Measurements from ENCODE around the gene RHPN2. TPM values are rescaled to one million over a fixed set of nuclear protein-coding genes. Genes with fewer than 3 reads are reported as not detected.
"Not testable (repeated sequence)": the region's sequence is repeated elsewhere in the genome, so short reads cannot be mapped to it uniquely, and the experiment has no call there.

Gene RHPN2
- total RNA-seq, 1 experiment from 2014 or later, result 7.4 TPM

- DNase-seq (ENCODE audit: low read depth), result no peak
These were observed 87.4 kb downstream of the RHPN2 start for GRCh38 chr19:32977280-32977679.

DNA sequence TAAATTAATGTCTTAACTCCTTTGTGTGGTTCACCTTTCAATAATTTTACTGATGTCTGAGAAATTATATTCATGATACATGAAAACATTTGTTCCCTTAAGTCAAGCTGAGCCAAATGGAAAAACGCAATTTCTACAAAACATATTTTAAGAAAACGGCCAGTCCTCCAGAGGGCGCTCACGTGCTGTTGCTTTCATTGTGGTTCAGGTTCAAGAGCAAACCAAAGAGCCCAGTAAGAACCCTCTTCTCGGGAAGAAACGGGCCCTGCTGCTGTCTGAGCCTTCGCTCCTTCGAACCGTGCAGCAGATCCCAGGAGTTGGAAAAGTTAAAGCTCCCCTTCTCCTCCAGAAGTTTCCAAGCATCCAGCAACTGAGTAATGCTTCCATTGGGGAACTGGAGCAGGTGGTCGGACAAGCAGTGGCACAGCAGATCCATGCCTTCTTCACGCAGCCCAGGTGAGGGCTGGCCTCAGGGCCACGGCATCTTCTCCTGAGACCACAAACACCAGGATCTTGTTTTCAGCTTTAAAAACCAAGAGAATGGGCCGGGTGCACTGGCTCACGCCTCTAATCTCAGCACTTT is 88.4 kb downstream of the RHPN2 start:
- peak; percentile 55 for DNase-seq (ENCODE audit: low read depth)

GRCh38 chr19:32971715-32972540 is 92.8 kb downstream of the RHPN2 start, which contains the start of the genes CEP89 and FAAP24:
CEP89 (minus strand) TSS chr19:32971958; CDS start chr19:32971874, 84 bp downstream.
FAAP24 (plus strand) TSS chr19:32972242; CDS start chr19:32973197, 955 bp downstream.
- DNase-seq (ENCODE audit: low read depth), result peak; percentile 99

GRCh38 chr19:32971012-32971595 is 93.6 kb downstream of the RHPN2 start:
- no peak for DNase-seq (ENCODE audit: low read depth)

- DNase-seq (ENCODE audit: low read depth), result no peak
These were observed 95.1 kb downstream of the RHPN2 start for GRCh38 chr19:32969549-32969948.

- no peak for DNase-seq (ENCODE audit: low read depth)
These were observed 97.9 kb downstream of the RHPN2 start for GRCh38 chr19:32966750-32967149.

GRCh38 chr19:32945260-32945659 is 119.4 kb downstream of the RHPN2 start:
- no peak for DNase-seq (ENCODE audit: low read depth)

DNA sequence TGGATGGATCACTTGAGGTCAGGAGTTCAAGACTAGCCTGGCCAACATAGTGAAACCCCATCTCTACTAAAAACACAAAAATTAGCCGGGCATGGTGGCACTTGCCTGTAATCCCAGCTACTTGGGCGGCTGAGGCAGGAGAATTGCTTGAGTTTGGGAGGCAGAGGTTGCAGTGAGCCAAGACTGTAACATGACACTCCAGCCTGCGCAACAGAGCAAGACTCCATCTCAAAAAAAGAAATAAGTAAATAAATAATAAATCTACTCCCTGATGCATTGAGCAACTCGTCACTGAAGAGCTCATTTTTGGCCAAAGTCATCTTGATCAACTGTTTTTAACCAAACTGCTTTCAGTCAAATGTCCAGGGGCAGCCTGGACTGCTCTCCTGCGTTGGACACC is 123.4 kb downstream of the RHPN2 start:
- DNase-seq (ENCODE audit: low read depth), result not testable (repeated sequence)

GRCh38 chr19:32936065-32936464 is 128.6 kb downstream of the RHPN2 start:
- no peak for DNase-seq (ENCODE audit: low read depth)

DNA sequence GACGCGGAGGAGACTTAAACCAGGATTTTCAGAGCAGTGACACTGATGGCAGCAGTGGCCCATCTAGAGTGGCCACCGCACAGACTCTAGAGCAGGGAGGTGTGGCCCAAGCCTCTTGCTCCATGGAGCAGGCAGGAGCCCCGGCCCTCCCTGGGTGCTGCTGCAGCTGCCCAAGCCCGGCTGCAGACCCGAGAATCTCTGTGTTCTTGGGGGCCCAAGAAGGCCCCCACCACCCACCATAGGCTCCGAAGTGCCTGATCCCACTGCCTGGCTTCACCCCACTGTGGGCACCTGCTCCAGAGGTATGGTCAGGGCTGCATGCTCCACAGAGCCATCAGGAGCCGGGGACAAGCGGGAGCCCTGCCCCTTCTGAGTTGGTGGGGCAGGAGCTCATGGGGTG is 129.1 kb downstream of the RHPN2 start:
- no peak for DNase-seq (ENCODE audit: low read depth)

- no peak for DNase-seq (ENCODE audit: low read depth)
These were observed 131.1 kb downstream of the RHPN2 start for GRCh38 chr19:32933571-32933970.

DNA sequence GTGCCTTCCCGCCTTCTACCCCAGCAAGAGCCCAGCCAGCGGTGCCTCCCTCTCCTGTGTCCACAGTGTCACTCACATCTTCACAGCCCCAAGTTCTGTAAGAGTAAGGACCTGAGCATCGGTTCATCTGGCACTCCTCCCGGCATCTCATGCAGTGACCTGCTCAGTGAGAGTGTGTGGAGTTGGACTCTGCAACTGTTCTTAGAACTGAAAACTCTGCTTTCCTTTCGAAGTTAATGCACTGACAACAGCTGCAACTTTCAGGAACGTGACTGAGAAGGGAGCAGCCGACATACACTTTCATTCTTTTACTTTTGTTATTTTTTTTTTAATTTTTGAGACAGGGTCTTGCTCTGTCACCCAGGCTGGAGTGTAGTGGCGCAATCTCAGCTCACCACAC is 134.1 kb downstream of the RHPN2 start:
- no peak for DNase-seq (ENCODE audit: low read depth)

- no peak for DNase-seq (ENCODE audit: low read depth)
These were observed 135.9 kb downstream of the RHPN2 start for GRCh38 chr19:32928806-32929205.

Other genes with a start within 250 kb of the RHPN2 start
- gene SLC7A9, start 195.1 kb downstream of the RHPN2 start, total RNA-seq (2014; rRNA removed; shearing (Covaris generic)), result not detected in 2 replicates
- 12.4 and 13.1 TPM in 2 replicates for gene CEP89, start 92.9 kb downstream of the RHPN2 start, total RNA-seq (2014; rRNA removed; shearing (Covaris generic))
- gene FAAP24, start 92.6 kb downstream of the RHPN2 start, total RNA-seq (2014; rRNA removed; shearing (Covaris generic)), result 6.2 and 7.0 TPM in 2 replicates
- 7.1 and 12.9 TPM in 2 replicates for gene GPATCH1, start 16.3 kb upstream of the RHPN2 start, total RNA-seq (2014; rRNA removed; shearing (Covaris generic))
- gene WDR88, start 67.2 kb upstream of the RHPN2 start, total RNA-seq (2014; rRNA removed; shearing (Covaris generic)), result not detected in 2 replicates
- gene LRP3, start 129.4 kb upstream of the RHPN2 start, total RNA-seq (2014; rRNA removed; shearing (Covaris generic)), result 8.4 and 11.1 TPM in 2 replicates
- gene SLC7A10, start 161.0 kb upstream of the RHPN2 start, total RNA-seq (2014; rRNA removed; shearing (Covaris generic)), result not detected in 2 replicates
- 0.80 and 4.5 TPM in 2 replicates for gene CEBPA, start 237.6 kb upstream of the RHPN2 start, total RNA-seq (2014; rRNA removed; shearing (Covaris generic))